HepG2 (cell line): ENCODE measurements around the gene MTCP1. TPM values are rescaled to one million over a fixed set of nuclear protein-coding genes. Genes with fewer than 3 reads are reported as not detected.
A peak's percentile ranks its signal among the peaks of the same experiment; 100 is the strongest.

Experiments
- CBFB ChIP-seq: sonication (generic); formaldehyde crosslinking; IDR thresholded peaks from 2 replicates; pipeline ENCODE4 v1.4.0; 2020; ENCODE audit warnings: missing genetic modification reagents
- ELF4 ChIP-seq: sonication (generic); formaldehyde crosslinking; IDR thresholded peaks from 2 replicates; pipeline ENCODE4 v1.5.0; 2020; ENCODE audit warnings: missing genetic modification reagents, mild to moderate bottlenecking, moderate library complexity, borderline replicate concordance
- HOMEZ ChIP-seq: IDR thresholded peaks from 2 replicates; pipeline ENCODE4 v1.6.1; 2016; ENCODE audit warnings: low read depth
- HOXA3 ChIP-seq: sonication (generic); formaldehyde crosslinking; IDR thresholded peaks from 2 replicates; pipeline ENCODE4 v1.5.0; 2020; ENCODE audit warnings: missing genetic modification reagents
- HOXA7 ChIP-seq: sonication (generic); formaldehyde crosslinking; IDR thresholded peaks from 2 replicates; pipeline ENCODE4 v1.8.1; 2022; ENCODE audit warnings: mild to moderate bottlenecking, missing genetic modification reagents, moderate library complexity
- MIER3 ChIP-seq: IDR thresholded peaks from 2 replicates; pipeline ENCODE4 v1.6.1; 2016; ENCODE audit warnings: missing compliant biosample characterization, borderline replicate concordance
- MXD1 ChIP-seq: sonication (generic); formaldehyde crosslinking; IDR thresholded peaks from 2 replicates; pipeline ENCODE4 v1.4.0; 2020; ENCODE audit warnings: mild to moderate bottlenecking, missing genetic modification reagents
- TARDBP ChIP-seq: sonication (generic); formaldehyde crosslinking; IDR thresholded peaks from 2 replicates; pipeline ENCODE4 v1.8.0; 2022; ENCODE audit warnings: mild to moderate bottlenecking, missing genetic modification reagents
- ZFP36L1 ChIP-seq: sonication (generic); formaldehyde crosslinking; IDR thresholded peaks from 2 replicates; pipeline ENCODE4 v1.8.0; 2022; ENCODE audit warnings: mild to moderate bottlenecking, missing genetic modification reagents, moderate library complexity
- ZFP91 ChIP-seq: sonication (generic); formaldehyde crosslinking; IDR thresholded peaks from 2 replicates; pipeline ENCODE4 v1.9.0; 2022; ENCODE audit warnings: missing genetic modification reagents, mild to moderate bottlenecking, borderline replicate concordance
- ZNF350 ChIP-seq: sonication (generic); formaldehyde crosslinking; IDR thresholded peaks from 2 replicates; pipeline ENCODE4 v1.4.0; 2020; ENCODE audit warnings: mild to moderate bottlenecking, low read depth, missing genetic modification reagents, borderline replicate concordance
- ZNF382 ChIP-seq: sonication (generic); formaldehyde crosslinking; IDR thresholded peaks from 2 replicates; pipeline ENCODE4 v1.5.0; 2020; ENCODE audit warnings: missing genetic modification reagents, mild to moderate bottlenecking, borderline replicate concordance
- ZNF468 ChIP-seq: sonication (generic); formaldehyde crosslinking; IDR thresholded peaks from 2 replicates; pipeline ENCODE4 v1.8.0; 2022; ENCODE audit warnings: mild to moderate bottlenecking, moderate library complexity, missing genetic modification reagents
- ZNF503 ChIP-seq: sonication (generic); formaldehyde crosslinking; IDR thresholded peaks from 2 replicates; pipeline ENCODE4 v1.4.0; 2020; ENCODE audit warnings: missing genetic modification reagents
- ZNF609 ChIP-seq: sonication (generic); formaldehyde crosslinking; IDR thresholded peaks from 2 replicates; pipeline ENCODE4 v1.4.0; 2020; ENCODE audit warnings: mild to moderate bottlenecking, missing genetic modification reagents, borderline replicate concordance
- ZNF780A ChIP-seq: sonication (generic); formaldehyde crosslinking; IDR thresholded peaks from 2 replicates; pipeline ENCODE4 v1.8.0; 2022; ENCODE audit warnings: mild to moderate bottlenecking, missing genetic modification reagents, moderate library complexity
- ZNF841 ChIP-seq: sonication (generic); formaldehyde crosslinking; IDR thresholded peaks from 2 replicates; pipeline ENCODE4 v1.8.1; 2023; ENCODE audit warnings: missing genetic modification reagents, borderline replicate concordance
- ZSCAN20 ChIP-seq: sonication (generic); formaldehyde crosslinking; IDR thresholded peaks from 2 replicates; pipeline ENCODE4 v1.4.0; 2020; ENCODE audit warnings: missing genetic modification reagents, mild to moderate bottlenecking, borderline replicate concordance
- polyA plus RNA-seq, 8 experiments: library from polyadenylated mRNA; depleted of rRNA in 3 of 8; stranded (reverse) in 7 of 8; unstranded in 1 of 8; fragments of >200 nt; fragmentation: Illumina TruSeq in 4 of 8; extraction: Trizol in 4 of 8; gene quantifications; 2 replicates each; pipeline versions ENCODE4 v1.2.1 to v1.2.3, GENCODE V29; 2011 to 2016; ENCODE audit warnings: low read depth in 4 of 8, missing spikeins in 1 of 8, mixed read lengths in 1 of 8; ENCODE audit not compliant: insufficient read depth in 1 of 8
- total RNA-seq, 5 experiments: library from RNA; depleted of rRNA; stranded (reverse); fragments of >200 nt; fragmentation: Illumina TruSeq; extraction: Trizol; gene quantifications; 2 replicates each; pipeline ENCODE4 v1.2.3, GENCODE V29; 2016; ENCODE audit warnings: low read depth in 1 of 5

MTCP1 gene
- total and polyA plus RNA-seq, 2 of the 13 experiments (the other 11 are each of a cell fraction or from before 2014, with no cell fraction given) = 5.1 to 18.9 TPM

GRCh38 chrX:155070975-155071693 lies at the start of gene MTCP1, which contains the start of the genes BRCC3 and CMC4 (continued):
- TF ChIP-seq ZNF503 (CRISPR knock-in tag) (no peak), ELF4 (CRISPR knock-in tag) (no peak), HOXA7 (no peak), HOMEZ (CRISPR knock-in tag) (no peak), TARDBP (no peak), ZNF780A (CRISPR knock-in tag) (no peak), ZFP91 (0 out of 2 replicates have a peak, but pooled peaks have one; percentile 54), ZSCAN20 (CRISPR knock-in tag) (no peak), ZNF841 (CRISPR knock-in tag) (no peak), ZNF468 (CRISPR knock-in tag) (no peak), MIER3 (CRISPR knock-in tag) (no peak), ZNF382 (CRISPR knock-in tag) (no peak), MXD1 (CRISPR knock-in tag) (no peak), CBFB (no peak), ZNF350 (CRISPR knock-in tag) (0 out of 2 replicates have a peak, but pooled peaks have one; percentile 34), ZFP36L1 (CRISPR knock-in tag) (no peak), HOXA3 (CRISPR knock-in tag) (peak; percentile 29; the same call in 1 of the 2 replicates), ZNF609 (no peak)
